Gastrocnemius medialis (tissue), 4 donors: ENCODE measurements around the gene BAIAP2L2.
"Not testable (repeated sequence)": the region's sequence is repeated elsewhere in the genome, so short reads cannot be mapped to it uniquely, and the experiment has no call there.

Source experiments
- CTCF ChIP-seq, 5 experiments: fragments of 450-650 bp in 3 of 5; fragments of 200-600 bp in 2 of 5; sonication (generic) in 2 of 5; IDR thresholded peaks in 4 of 5; conservative IDR thresholded peaks in 1 of 5; 1 replicate in 4 of 5; 2 replicates in 1 of 5; pipeline ENCODE4 v1.5.1; 2016 to 2019; ENCODE audit warnings: antibody characterized with exemption in 5 of 5, mild to moderate bottlenecking in 3 of 5, moderate library complexity in 3 of 5
- POLR2A ChIP-seq, 2 donors: fragments of 450-650 bp; IDR thresholded peaks; one replicate each; pipeline ENCODE4 v1.6.1; 2017; ENCODE audit warnings: antibody characterized with exemption in 2 of 2, mild to moderate bottlenecking in 2 of 2, moderate library complexity in 2 of 2

- not testable (repeated sequence) for TF ChIP-seq CTCF (IDR thresholded peaks at IDR 0.05 in 4 of 5, conservative IDR thresholded peaks at IDR 0.05 in 1 of 5); POLR2A (IDR thresholded peaks at IDR 0.05)
Measured at GRCh38 chr22:38079208-38079607, 31.3 kb downstream of the BAIAP2L2 start.
